ENCODE results near the gene BUD23. TPM values are rescaled to one million over a fixed set of nuclear protein-coding genes. Genes with fewer than 3 reads are reported as not detected.

Gene BUD23
- total and polyA plus RNA-seq, 2 donors (not counting 3 experiments of a cell fraction or from before 2014, with no cell fraction given), result 62.1 to 64.6 TPM

DNA sequence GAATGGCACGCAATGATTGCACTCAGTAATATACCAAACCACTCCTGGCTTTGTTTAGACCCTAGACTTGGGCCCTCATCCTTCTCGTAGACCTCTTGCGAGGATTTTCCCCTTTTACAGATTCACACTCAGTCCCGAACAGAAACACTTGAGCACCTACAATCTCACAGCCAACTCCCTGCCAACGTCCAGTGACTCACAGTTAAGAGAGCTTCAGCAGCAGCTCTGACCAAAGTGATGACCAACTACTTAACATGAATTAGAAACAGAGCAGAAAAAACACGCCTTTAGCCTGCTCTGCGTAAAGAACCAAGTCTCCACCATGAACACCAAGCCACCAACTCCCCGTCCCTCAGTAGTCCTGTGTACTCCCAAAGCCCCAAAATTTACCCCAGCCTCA lies 2.4 kb upstream of the BUD23 start:
- DNase-seq (ENCODE audit: low read depth, low spot score) (no peak), FAIRE-seq (no peak)
- intact Hi-C loops (cut with micrococcal nuclease), result no loop called here
- Histone ChIP-seq H3K4me2 (ENCODE audit: insufficient read depth, low read length) (no peak overlapping the region), H3K36me3 (ENCODE audit: control insufficient read depth in 2 of 2, extremely low read depth in 1 of 2, insufficient read depth in 2 of 2, low read length in 2 of 2) (peaks cover 0 to 4% of the 10 kb centered on the region in 2 experiments), H3K9me3 (replicated peaks; ENCODE audit: control insufficient read depth, insufficient read depth, low read length) (no peaks in the 10 kb centered on the region), H3K4me3 (replicated peaks in 1 of 3; ENCODE audit: insufficient read depth in 1 of 3, low read depth in 1 of 3, low read length in 3 of 3) (no peak overlapping the region), H4K20me1 (replicated peaks; ENCODE audit: control insufficient read depth, extremely low read depth, insufficient read depth, low read length) (no peaks in the 10 kb centered on the region), H3K9me1 (replicated peaks; ENCODE audit: control insufficient read depth, extremely low read depth, insufficient read depth, low read length) (no peaks in the 10 kb centered on the region), H3K27me3 (ENCODE audit: control insufficient read depth in 2 of 2, insufficient read depth in 2 of 2, low read length in 2 of 2) (no peaks in the 10 kb centered on the region), H3K9ac (replicated peaks; ENCODE audit: extremely low read depth, insufficient read depth, low read length) (no peak overlapping the region), H3K79me2 (ENCODE audit: control insufficient read depth, insufficient read depth, low read length) (peaks cover 50% of the 10 kb centered on the region), H3K27ac (ENCODE audit: insufficient read depth, low read depth, low read length) (no peak overlapping the region), H2AFZ (ENCODE audit: low read depth, low read length) (no peak overlapping the region), H3K4me1 (ENCODE audit: control insufficient read depth, extremely low read depth, insufficient read depth, low read length) (peaks cover 14% of the 10 kb centered on the region)
- TF ChIP-seq FOS (IDR thresholded peaks at IDR 0.05; ENCODE audit: borderline replicate concordance, insufficient read depth, low read length) (no peak), JUN (IDR thresholded peaks at IDR 0.05; ENCODE audit: borderline replicate concordance, insufficient read depth, insufficient read length, low read depth) (no peak), EZH2 (IDR thresholded peaks at IDR 0.05; ENCODE audit: borderline replicate concordance, low read depth, low read length, severe bottlenecking) (no peak), MYC (IDR thresholded peaks at IDR 0.05; ENCODE audit: low read depth, low read length) (no peak), POLR2A (IDR thresholded peaks at IDR 0.05; ENCODE audit: low read depth, low read length) (no peak), POLR2AphosphoS5 (IDR thresholded peaks at IDR 0.05; ENCODE audit: insufficient read depth, low read depth, low read length) (no peak), GATA2 (IDR thresholded peaks at IDR 0.05; ENCODE audit: insufficient read depth, insufficient read length, low read depth, low read length) (no peak)
- TF ChIP-seq, protein P1, sequence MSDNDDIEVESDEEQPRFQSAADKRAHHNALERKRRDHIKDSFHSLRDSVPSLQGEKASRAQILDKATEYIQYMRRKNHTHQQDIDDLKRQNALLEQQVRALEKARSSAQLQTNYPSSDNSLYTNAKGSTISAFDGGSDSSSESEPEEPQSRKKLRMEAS (IDR thresholded peaks at IDR 0.05; ENCODE audit: insufficient read depth, insufficient read length), result no peak
- TF ChIP-seq, protein P2, sequence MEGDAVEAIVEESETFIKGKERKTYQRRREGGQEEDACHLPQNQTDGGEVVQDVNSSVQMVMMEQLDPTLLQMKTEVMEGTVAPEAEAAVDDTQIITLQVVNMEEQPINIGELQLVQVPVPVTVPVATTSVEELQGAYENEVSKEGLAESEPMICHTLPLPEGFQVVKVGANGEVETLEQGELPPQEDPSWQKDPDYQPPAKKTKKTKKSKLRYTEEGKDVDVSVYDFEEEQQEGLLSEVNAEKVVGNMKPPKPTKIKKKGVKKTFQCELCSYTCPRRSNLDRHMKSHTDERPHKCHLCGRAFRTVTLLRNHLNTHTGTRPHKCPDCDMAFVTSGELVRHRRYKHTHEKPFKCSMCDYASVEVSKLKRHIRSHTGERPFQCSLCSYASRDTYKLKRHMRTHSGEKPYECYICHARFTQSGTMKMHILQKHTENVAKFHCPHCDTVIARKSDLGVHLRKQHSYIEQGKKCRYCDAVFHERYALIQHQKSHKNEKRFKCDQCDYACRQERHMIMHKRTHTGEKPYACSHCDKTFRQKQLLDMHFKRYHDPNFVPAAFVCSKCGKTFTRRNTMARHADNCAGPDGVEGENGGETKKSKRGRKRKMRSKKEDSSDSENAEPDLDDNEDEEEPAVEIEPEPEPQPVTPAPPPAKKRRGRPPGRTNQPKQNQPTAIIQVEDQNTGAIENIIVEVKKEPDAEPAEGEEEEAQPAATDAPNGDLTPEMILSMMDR (IDR thresholded peaks at IDR 0.05; ENCODE audit: extremely low read depth in 1 of 2, insufficient read depth in 1 of 2, low read depth in 1 of 2, low read length in 2 of 2), result no peak
- ChIA-PET POLR2A (no interaction called here), CTCF (interaction anchor here (1.0 to 1.2 kb wide), 2 partner anchors 13 to 20 kb away, joined by 3 to 4 read pairs; partner anchors contain the start of gene VPS37D)
- dilution Hi-C loops (cut with MboI; ENCODE audit: extremely low pct_ligation_motif_present, low sequenced_read_pairs), result no loop called here
- BruUV-seq (replicated peaks), result no TSS peak

Measured in endothelial cell of umbilical vein (primary cell).